Hematopoietic multipotent progenitor cell (in vitro differentiated cells): Measurements from ENCODE around the gene C10orf90. TPM values are rescaled to one million over a fixed set of nuclear protein-coding genes. Genes with fewer than 3 reads are reported as not detected.
A peak's percentile ranks its signal among the peaks of the same experiment; 100 is the strongest.

Source experiments
- DNase-seq, 3 donors: peaks; one replicate each; pipeline ENCODE4 v3.0.0-alpha.2; 2011 to 2015; ENCODE audit warnings: low read depth in 2 of 3, low spot score in 2 of 3
- total RNA-seq: library from RNA; depleted of rRNA; stranded (reverse); fragments of >200 nt; gene quantifications from one replicate; pipeline ENCODE4 v1.2.3, GENCODE V29; 2012

The C10orf90 gene
- total RNA-seq, 1 donor: not detected

DNA sequence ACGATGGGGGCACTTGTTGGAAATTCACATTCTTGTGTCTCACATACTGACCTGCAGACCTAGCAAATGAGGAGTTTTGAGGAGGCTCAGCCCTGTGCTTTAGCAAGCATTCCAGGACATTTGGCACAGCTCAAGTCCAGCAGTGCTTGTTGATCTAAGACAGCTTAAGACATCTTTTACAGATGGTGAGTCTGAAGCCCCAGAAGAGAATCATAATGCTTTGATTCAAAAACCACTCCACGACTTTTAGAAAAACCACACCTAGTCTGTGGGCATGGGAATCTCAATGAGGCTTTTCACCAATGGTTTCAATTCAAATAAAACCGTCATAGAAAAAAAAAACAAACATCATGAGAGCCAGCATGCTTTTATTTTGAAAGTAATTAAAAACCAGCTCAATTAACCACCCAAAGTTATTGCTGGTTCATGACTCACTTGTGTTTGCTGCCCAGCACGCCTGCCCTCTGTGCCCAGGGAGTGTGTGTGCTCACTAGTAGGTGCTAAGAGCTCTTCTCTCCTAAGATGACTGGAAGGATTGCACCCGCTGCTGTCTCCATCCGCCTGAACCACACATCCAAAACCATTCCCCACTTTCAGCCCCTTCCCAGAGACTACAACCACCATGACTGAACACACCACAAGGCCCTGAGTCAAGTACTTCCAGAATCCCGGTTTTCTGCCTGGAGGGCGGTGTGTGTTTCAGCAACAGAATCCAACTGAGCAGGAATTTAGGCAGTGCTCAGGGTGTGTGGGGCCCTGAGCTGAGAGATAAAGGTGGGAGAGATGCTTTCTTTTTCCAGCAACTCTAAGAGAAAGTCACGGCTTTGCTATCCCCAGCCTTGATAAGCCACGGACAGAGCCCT, 152.0 kb downstream of the C10orf90 start:
- no peak for DNase-seq

DNA sequence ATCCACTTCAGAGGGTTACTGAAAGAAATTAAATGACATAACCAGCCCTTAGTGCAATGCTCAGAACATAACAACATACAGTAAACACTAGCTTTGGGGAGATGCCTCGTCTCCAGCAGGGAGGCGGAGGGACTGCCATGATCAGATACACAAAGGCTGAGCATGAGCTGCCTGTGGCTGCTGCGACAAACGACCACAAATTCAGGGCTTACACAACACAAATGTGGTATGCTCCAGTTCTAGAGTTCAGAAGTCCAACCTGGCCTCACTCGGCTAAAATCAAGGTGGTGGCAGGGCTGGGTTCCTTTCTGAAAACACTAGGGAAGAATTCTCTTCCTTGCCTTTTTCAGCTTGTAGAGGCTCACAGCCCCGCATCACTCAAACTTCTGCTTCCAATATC, 154.0 kb downstream of the C10orf90 start:
- DNase-seq: no peak

DNA sequence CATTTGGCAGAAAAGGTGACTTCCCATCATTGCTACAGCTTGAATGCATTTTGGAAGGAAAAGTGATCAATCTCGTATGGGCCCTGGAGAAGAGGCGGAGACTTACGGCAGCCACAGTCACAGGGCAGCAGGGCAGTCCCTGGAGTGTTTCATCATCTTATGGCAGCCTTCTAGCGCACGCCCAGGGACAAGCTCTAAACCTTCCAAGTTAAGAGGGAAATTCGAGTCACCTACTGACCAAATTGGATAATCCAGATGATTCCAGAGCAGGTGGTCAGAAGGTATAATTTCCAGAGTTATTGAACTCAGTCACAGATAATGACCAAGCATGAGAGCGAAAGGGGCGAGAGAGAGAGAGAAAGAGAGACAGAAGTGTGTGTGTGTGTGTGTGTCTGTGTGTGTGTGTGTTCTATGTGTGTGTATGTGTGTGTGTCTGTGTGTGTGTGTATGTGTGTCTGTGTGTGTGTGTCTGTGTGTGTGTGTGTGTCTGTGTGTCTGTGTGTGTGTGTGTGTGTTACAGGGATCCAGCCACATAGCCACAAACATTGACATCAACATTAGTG, 158.5 kb downstream of the C10orf90 start:
- DNase-seq: no peak

DNA sequence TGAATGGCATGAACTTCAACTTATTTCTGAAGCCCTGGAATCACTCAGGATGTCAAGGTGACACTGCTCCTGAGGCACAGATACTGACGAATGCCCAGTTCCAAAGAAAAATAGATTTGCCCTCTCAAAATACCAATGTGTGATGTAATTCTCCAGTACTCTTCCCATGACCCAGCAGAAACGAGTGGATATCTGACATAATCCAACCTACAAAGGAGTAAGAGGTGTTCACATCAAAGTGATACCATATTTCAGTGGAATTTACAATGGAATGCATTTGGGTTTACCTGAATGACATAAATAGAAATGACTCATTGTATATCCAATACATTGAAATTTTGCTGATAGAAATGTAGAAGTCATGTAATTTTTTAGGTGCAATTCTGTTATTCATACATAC, 161.3 kb downstream of the C10orf90 start:
- DNase-seq: no peak

DNA sequence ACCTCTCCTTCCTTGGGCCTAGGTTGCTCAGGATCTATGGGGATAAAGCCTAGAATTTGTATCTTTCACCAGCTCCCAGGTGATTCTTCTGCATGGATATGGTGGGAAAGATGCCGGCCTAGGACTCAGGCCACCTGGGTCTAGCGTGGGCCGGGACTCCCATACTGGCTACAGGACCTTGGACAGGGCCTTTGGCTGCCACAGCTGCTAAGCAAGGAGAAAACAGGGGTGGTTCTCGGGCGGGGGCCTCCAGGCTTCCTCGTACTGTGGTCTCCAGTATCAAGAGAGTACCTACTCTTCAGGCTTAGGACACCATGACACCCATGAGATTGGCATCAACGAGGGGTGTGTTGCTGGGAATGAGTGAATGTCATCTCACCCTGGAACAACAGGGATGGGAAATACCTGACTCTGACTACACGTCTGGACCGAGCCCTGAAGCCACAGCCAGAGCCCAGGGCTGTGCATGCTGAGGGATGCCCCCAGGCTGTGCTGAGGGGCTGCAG, 161.9 kb downstream of the C10orf90 start:
- DNase-seq: peak in 1 of 3 donors; percentile 1

DNA sequence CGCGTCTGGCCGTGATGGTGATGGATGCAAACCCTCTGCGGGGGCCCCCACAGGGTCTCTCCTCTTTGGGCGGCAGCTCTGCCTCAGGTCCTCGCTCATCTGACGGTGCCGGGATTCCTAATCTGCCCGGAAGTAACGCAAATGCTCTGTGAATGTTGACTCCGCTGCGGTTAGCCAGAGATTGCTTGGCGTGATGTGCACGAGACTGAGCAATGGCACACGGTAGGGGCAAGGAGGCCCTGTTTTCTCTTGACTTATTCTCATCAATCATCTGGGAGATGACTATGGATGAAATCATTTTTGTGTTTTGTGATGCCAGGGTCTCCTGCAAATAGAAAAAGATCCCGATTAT, 165.8 kb downstream of the C10orf90 start:
- DNase-seq: no peak

DNA sequence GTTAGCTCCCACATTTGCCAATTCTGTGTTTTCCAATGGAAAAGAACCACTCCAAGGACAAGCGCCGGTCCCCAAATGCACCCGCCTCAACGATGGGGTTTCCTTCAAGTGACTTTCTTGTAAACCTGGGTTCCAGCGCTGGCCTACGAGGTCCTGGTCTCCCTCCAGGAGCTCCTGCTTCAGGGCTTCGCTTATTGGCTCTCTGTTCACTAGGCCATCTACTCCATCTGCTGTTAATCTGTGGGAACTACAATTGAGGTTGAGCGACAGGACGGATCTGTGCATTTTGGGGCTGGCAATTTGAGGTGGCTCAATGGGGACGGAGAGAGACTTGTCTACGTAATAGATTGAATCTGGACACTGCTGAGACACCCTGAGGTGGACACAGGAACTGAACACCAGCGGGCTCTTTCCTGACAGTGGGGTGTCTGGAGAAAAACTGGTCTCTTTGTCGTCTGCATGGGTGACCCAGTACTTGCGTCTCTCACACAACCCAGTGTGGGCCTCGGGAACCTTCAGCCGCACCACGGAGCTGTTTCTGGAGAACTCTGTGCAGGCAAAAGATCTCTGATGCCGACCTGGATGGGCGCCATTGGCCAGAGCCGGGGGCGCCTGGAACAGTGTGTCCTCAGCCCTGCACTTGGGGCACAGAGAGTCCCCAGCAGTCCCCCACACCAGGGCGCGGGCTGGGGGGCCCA, 166.3 kb downstream of the C10orf90 start:
- DNase-seq: peak in 2 of 3 donors; percentile 40 to 69

DNA sequence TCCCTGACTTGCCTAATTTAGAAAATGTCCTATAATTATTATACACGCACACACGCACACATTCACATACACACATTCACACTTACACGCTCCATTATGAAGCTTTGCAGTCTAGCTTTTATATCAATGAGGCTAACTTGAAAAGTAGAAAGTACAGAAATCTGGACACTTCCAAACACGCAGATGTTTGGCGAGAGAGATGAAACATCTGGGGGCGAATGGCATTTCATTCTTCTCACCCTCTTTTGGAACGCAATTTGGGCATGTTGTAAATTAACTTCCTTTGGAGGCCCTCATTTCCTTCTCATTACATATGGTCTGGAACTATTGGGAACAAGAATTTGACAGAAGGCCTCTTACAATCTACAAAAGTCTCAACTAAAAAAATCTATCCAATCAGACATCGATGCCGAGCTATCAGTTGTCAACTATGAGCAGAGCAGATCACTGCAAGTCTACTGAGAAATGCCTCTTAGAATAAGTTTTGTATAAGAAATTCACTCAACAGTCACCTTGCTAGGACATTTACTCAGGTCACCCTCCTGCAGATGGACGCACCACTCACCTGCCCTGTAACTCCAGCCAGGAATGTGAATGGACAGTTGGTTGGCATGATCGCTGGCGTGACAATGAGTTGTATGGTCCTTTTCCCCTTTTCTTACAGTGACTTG, 167.0 kb downstream of the C10orf90 start:
- no peak for DNase-seq

DNA sequence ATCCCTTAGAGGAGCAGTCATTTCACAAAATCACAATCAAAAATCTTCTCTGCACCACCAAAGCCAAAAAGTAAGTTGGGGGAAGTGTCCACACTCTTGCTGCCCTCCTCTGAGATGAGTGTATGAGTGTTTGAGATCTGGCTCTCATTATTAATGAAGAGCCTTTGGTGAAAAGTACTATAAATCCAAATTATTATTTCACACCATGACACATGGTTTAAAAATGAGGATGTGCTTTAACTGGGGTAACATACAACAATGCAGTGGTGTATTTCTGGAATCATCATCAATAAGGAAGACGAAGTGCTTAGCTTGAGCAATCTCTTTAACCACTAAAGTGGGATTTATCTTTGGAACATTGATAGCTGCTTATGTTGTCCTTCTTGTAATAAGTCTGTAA, 168.1 kb downstream of the C10orf90 start:
- no peak for DNase-seq

DNA sequence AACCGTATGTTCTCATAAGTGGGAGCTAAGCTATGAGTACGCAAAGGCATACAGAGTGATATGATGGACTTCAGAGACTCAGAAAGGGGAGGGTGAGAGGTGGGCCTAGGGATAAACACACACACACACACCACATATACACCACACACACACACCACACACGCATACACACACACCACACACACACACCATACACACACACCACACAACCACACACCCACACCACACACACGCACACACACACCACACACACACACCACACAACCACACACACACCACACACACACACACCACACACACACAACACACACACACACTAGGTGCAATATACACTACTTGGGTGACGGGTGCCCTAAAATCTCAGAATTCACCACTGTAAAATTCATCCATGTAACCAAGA, 168.7 kb downstream of the C10orf90 start:
- no peak for DNase-seq

DNA sequence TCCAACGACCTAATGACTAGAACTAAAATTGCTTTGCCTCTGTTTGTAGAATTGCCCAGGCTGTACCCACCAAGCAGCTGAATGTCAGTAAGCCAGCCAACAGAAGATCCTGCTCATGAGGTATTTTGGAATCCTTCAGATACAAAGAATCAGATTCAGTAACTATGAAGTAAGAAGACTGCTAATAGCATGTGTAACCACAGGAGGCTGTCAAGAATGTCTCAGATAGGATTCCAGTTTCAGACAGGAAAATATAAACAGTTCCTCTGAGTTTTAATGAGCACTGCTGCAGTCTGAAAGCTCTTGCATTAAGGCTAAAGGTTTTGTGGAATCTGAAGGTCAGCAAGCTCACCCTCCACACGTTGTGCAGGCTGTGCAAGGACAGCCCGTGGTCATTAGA, 169.6 kb downstream of the C10orf90 start:
- DNase-seq: no peak

DNA sequence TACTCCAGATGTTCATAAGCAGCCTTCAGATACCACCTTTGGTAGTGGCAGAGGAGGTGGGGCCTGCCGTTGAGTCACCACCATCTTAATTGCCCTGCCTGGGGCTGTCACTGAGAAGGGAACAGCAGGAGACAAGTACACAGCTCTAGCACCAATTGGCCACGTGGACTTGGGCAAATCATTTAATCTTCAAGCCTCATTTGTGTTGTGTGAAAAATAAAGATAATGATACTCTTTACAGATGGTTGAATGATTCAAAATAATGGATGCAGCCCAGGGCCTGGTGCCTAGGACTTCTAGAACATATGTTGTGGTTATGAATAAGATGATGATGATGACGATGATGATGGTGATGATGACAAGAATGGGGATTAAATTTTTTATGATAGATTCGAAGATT, 170.3 kb downstream of the C10orf90 start:
- no peak for DNase-seq

DNA sequence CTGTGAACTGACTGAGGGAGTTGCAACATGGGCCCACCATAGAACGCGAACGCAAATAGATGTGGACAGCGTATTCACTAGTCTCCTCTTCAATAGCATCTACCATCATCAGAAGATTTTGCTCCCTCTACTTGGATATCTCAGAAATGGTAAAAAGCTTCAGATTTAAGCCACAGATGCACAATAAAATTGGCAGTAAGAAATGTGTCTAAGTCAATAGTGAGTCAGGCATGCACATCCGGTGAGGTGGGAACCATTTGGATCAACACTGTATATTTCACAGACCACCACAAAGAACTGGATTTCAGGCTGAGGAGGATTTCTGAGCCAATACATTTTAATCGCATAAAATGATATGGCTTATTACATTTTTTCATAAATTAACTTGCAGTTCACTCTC, 170.7 kb downstream of the C10orf90 start:
- no peak for DNase-seq

DNA sequence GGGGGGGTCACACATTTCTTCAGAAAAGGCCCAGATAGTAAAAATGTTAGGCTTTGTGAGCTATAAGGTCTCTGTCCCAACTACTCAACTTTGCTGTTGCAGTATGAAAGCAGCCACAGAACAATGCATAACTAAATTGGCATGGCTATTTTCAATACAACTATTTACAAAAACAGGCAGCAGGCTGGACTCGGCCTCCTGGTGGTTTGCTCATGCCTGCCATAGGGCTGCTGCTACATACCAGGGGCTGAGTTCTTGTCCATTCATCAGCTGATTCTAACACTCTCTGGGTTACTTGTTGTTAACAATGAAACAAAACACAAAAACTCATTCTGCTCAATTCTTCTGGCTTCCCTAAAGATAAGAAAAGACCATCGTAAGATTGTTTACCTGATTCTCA, 172.8 kb downstream of the C10orf90 start:
- no peak for DNase-seq

DNA sequence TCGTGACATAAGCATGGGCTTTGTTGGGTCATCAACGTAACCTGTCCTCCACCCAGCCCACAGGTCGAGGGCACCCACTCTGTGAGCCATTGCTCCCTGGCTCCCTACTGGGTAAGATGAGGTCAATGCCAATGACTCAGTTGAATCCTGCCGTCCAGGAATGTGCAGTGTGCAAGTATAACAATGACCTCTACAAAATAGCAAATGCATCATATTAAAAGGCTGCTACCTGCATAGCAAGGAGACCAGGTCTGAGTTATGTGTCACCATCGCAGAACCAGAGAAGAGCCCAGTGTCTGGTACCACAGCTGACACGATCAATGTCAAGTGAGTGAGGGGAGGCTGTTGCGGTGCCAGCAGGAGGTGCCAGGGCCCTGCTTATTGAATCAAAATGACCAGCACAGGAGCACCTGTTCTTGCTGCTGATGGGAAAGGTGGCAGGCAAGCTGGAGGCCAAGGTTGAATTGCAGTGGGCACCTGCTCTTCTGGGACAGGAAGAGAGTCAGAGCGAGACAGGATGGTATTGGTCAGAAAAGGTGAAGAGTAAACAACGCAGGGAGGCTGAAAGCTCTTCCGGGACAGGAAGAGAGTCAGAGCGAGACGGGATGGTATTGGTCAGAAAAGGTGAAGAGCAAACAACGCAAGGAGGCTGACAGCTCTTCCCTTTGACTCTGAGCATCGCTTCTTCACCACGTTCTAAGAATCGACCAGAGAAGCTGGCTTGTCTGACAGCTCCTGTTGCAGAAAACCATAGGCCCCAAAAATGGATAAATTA, 173.5 kb downstream of the C10orf90 start:
- no peak for DNase-seq

DNA sequence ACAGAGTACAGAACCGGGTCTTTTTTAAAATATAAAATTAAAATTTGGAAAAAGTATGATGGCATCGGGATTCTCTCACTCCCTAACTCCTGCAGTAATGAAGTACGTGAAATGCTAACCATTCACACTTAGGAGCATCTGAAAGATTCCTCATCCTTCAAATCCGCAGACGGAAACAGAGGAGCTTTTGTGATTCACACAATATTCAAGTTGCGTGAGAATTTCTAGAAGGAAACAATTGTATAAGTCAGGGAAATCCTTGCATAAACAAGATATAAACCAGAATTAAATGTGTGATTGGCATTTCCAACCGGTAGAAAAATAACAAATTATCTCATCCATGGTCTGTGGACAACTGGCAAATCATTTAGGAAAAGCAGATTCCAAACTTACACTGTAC, 179.0 kb downstream of the C10orf90 start:
- no peak for DNase-seq

DNA sequence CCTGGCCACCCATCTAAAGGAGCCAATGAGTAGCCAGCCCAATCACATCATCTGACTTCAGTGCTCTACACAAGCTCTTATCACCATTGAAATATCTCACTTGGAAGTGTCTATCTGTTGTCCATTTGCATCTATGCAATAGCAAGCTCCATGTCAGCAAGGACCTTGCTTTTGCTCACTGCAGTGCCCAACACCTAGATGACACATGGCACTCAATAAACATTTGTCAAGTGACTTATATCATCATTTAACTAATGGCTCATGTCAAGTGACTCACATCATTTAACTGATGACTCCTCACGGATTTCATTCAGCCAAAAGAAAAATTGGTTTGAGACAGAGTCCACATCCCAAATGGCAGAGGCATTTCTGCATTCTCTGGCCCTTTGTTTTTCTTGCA, 189.3 kb downstream of the C10orf90 start:
- DNase-seq: no peak

DNA sequence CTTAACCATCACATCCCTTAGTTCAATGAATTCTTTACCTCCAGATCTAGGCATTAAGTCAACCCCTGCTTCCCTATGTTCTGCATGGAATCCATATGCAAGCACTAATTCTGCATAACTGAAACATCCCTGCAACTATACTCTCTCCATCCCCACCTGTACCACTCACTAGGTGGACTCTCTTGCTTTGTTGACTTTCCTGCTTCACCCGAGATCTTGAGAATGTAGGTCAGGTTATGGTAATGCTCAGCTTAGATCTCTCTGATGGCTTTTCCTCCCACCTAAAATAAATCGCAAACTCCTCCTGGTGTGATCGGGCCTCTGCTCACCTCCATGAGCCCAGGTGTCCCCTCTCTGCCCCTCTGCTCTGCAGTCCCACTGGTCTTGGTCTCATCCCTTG, 189.8 kb downstream of the C10orf90 start:
- DNase-seq: no peak

DNA sequence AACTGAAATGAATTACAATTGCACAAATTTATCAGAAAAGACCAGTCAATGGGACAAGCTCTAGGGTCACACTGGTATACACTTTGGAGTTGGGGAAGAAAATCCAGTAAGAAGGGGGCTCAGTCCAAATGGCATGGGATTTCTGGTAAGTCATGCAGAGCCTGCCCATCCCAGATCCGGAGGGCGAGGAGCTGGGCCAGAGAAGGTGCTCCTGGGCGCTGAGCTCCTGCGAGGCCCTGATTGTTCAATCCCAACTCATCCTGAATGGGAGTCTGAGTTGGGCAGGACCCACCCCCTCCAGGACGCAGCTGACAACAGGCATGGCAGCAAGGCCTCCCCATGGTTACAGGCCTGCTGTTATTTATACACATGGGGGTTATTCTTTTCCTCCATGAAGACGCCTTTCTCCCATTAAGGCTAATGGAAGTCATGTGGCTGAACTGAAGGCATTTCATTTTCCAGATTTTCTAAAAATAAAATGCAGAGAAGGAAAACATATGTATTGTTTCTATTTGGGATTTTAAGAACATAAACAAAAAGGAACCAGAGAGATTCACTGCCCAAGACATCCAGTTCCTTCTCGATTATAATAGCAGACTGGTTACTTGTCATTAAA, 191.1 kb downstream of the C10orf90 start:
- DNase-seq: no peak

DNA sequence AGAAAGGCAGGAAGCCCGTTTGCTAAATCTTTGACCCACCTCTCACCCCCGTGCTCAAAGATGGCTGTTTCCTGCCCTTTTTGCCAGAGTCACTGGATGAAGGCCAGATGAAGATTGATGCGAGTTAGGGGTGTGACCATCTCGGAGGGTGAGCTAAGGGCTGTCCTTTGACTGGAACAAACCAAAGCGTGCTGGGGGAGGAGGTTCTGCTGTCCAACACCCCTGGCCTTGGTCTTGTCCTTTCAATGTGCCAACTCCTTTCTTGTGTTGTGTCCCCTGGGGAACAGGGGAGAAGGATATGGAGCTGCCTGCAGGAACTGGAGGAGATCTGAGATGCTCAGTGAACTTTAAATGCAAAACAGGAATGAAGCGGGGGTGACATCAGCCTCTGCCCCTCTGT, 191.9 kb downstream of the C10orf90 start:
- DNase-seq: no peak
